Measurements from ENCODE around the gene GTF2IRD2.
"Not testable (repeated sequence)": the region's sequence is repeated elsewhere in the genome, so short reads cannot be mapped to it uniquely, and the experiment has no call there.

- TF ChIP-seq CTCF, POLR2A (IDR thresholded peaks at IDR 0.05): not testable (repeated sequence)
Observed at GRCh38 chr7:74882110-74882509, 30.7 kb upstream of the GTF2IRD2 start.

Data from adrenal gland (tissue), 5 donors.